Heart left ventricle (tissue), 16 donors: ENCODE results near the gene POU2AF1. TPM values are rescaled to one million over a fixed set of nuclear protein-coding genes. Genes with fewer than 3 reads are reported as not detected.

ENCODE experiments used
- ATAC-seq, 4 donors: fragments of 200-7000 bp; cut with Tn5 transposase; one replicate each; pipeline ENCODE4 v1.9.1; 2020 to 2022; ENCODE audit warnings: moderate library complexity in 4 of 4, mild to moderate bottlenecking in 3 of 4, moderate number of reproducible peaks in 1 of 4
- DNase-seq, 5 donors: peaks; one replicate each; pipeline ENCODE4 v3.0.0-alpha.2; 2020
- H3K27ac ChIP-seq, 12 donors: fragments of 200-600 bp; sonication (generic) in 4 of 12; one replicate each; pipeline versions ENCODE4 v1.5.0 to v1.8.0; 2016 to 2022; ENCODE audit warnings: mild to moderate bottlenecking in 2 of 12
- H3K27me3 ChIP-seq, 9 donors: fragments of 200-600 bp; sonication (generic) in 2 of 9; one replicate each; pipeline versions ENCODE4 v1.5.1 to v1.8.0; 2016 to 2022; ENCODE audit warnings: mild to moderate bottlenecking in 3 of 9
- H3K36me3 ChIP-seq, 9 donors: fragments of 200-600 bp; sonication (generic) in 2 of 9; one replicate each; pipeline versions ENCODE4 v1.5.0 to v1.8.0; 2018 to 2022; ENCODE audit warnings: mild to moderate bottlenecking in 2 of 9
- H3K4me1 ChIP-seq, 12 donors: fragments of 200-600 bp; sonication (generic) in 4 of 12; one replicate each; pipeline versions ENCODE4 v1.5.0 to v1.8.0; 2016 to 2022; ENCODE audit warnings: mild to moderate bottlenecking in 3 of 12
- H3K4me3 ChIP-seq, 12 donors: fragments of 200-600 bp; sonication (generic) in 4 of 12; one replicate each; pipeline versions ENCODE4 v1.5.0 to v1.8.0; 2017 to 2022; ENCODE audit warnings: mild to moderate bottlenecking in 9 of 12, moderate library complexity in 4 of 12
- H3K9me3 ChIP-seq, 12 donors: fragments of 200-600 bp; sonication (generic) in 4 of 12; one replicate each; pipeline versions ENCODE4 v1.5.0 to v1.8.0; 2016 to 2022; ENCODE audit warnings: mild to moderate bottlenecking in 1 of 12
- POLR2A ChIP-seq, 2 donors: fragments of 450-650 bp; IDR thresholded peaks; one replicate each; pipeline ENCODE4 v1.6.1; 2017; ENCODE audit warnings: antibody characterized with exemption in 2 of 2, mild to moderate bottlenecking in 2 of 2, moderate library complexity in 2 of 2
- WGBS, 4 donors: extraction: QIAGEN DNeasy Blood & Tissue Kit in 2 of 4; methylation state at CpG; one replicate each; pipeline versions ENCODE4 v1.1.5 to v1.1.7; 2013 to 2018; 5-methylcytosine and 5-hydroxymethylcytosine counted together
- intact Hi-C, 10 donors: fragments of 100-400 bp; cut with DNase I; formaldehyde crosslinking; loops; one replicate each; pipeline versions ENCODE4 v1.11.1 to v1.14.2; 2022
- polyA plus RNA-seq, 2 donors: library from polyadenylated mRNA; stranded (reverse); fragments of 200-250 nt; gene quantifications; one replicate each; pipeline ENCODE4 v1.2.3, GENCODE V29; 2013
- total RNA-seq, 9 donors: library from RNA; depleted of rRNA in 2 of 9; stranded (reverse); fragments of >200 nt in 2 of 9; fragmentation: NEBNext Ultra II Directional in 3 of 9; extraction: Animal tissue kit (Norgen Biotek cat#: 25700) in 3 of 9; gene quantifications; one replicate each; pipeline versions ENCODE4 v1.1.0 to v1.2.4, GENCODE V29; 2016 to 2023
- TF ChIP-seq, protein P1 (sequence below), 12 donors: fragments of 200-600 bp; sonication (generic) in 4 of 12; IDR thresholded peaks; one replicate each; pipeline versions ENCODE4 v1.5.0 to v1.8.0; 2018 to 2022; ENCODE audit warnings: antibody characterized with exemption in 12 of 12, mild to moderate bottlenecking in 5 of 12
- donor health status: ischemic (EF 13 %, LVEDD 7.1; RV severe dilation, severe dysfunction).
- donor health status: healthy with polysubstance abuse.
- donor health status: DM: no; HTN: yes; CAD: no.
- donor health status: DM: no; HTN: no; CAD: no.
- donor health status: ischemic (EF 25% LVEDD 6.9; RV normal size, moderate dysfunction).
- donor health status: ischemic (EF 25% LVEDD 5.7; RV mildly dilated, moderate dysfunction).
- donor health status: healthy.
- donor health status: DM: yes; HTN: yes; CAD: no.
- donor health status: ischemic (EF 35%, LVEDD 5.7; RV mildly dilated, moderate dysfunction).
- donor health status: nonischemic (EF 11% LVEDD 7.7; RV severe dilation, severe dysfunction).
- donor health status: DM: yes; HTN: yes; CAD: no.
- donor health status: PGD.
- donor health status: ischemic (EF 29% LVEDD 5.4; RV normal size, mild dysfunction).
- donor health status: nonischemic (EF 23%, LVEDD 6.1; RV moderate dilation, normal function).

Gene POU2AF1
- total and polyA plus RNA-seq, 11 donors: 0.07 to 1.3 (median 0.24) TPM; not detected in 7

DNA sequence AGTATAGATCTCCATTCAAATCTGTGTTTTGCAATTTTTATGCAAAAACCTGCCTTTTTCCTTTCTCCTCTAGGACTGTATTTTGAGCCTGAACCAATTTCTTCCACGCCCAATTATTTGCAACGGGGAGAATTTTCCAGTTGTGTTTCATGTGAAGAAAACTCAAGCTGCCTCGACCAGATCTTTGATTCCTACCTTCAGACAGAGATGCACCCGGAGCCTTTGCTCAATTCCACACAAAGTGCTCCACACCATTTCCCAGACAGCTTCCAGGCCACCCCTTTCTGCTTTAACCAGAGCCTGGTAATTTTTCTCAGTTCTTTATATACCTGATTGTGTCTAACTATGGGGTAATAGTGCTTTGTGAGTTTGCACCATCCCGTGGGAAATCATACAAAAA lies 72.8 kb downstream of the POU2AF1 start:
- TF ChIP-seq, protein P1, sequence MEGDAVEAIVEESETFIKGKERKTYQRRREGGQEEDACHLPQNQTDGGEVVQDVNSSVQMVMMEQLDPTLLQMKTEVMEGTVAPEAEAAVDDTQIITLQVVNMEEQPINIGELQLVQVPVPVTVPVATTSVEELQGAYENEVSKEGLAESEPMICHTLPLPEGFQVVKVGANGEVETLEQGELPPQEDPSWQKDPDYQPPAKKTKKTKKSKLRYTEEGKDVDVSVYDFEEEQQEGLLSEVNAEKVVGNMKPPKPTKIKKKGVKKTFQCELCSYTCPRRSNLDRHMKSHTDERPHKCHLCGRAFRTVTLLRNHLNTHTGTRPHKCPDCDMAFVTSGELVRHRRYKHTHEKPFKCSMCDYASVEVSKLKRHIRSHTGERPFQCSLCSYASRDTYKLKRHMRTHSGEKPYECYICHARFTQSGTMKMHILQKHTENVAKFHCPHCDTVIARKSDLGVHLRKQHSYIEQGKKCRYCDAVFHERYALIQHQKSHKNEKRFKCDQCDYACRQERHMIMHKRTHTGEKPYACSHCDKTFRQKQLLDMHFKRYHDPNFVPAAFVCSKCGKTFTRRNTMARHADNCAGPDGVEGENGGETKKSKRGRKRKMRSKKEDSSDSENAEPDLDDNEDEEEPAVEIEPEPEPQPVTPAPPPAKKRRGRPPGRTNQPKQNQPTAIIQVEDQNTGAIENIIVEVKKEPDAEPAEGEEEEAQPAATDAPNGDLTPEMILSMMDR (IDR thresholded peaks at IDR 0.05): no peak
- no peak for TF ChIP-seq POLR2A (IDR thresholded peaks at IDR 0.05)
- 78 to 89% (median 86%) methylated on average over 5 of the region's 5 CpGs for WGBS, 4 donors
- ATAC-seq (no peak), DNase-seq (no peak)
- Histone ChIP-seq H3K36me3 (no peaks in the 10 kb centered on the region), H3K27ac (no peak overlapping the region), H3K4me3 (no peak overlapping the region), H3K27me3 (peaks cover 0 to 17% (median 3%) of the 10 kb centered on the region in 9 donors), H3K4me1 (peaks cover 0 to 4% (median 0%) of the 10 kb centered on the region in 12 donors), H3K9me3 (no peaks in the 10 kb centered on the region)
- intact Hi-C loops: no loop called here

DNA sequence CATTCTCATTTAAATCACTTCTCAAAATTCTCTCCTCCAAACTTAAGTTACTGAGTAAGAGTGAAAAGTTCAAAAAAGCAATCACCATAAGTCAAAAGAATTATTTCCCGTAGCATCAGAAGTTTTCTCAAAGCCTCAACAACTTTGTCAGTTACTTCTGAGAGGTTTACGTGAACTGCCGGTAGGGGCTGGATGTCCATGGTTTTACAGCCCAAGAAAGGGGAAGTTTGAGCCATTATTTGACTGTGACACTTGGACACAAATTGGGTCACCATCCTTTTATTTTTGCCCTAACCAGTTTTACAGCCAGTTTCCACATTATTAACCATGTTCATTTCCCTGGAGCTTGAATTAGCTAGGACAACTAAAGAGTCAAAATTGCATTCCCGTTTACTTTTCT lies 73.2 kb downstream of the POU2AF1 start:
- H3K4me1 ChIP-seq: peaks cover 0 to 4% (median 0%) of the 10 kb centered on the region in 12 donors
- no peak overlapping the region for H3K4me3 ChIP-seq
- ATAC-seq (no peak), DNase-seq (no peak)
- H3K9me3 ChIP-seq: no peaks in the 10 kb centered on the region
- H3K36me3 ChIP-seq: no peaks in the 10 kb centered on the region
- H3K27ac ChIP-seq: no peak overlapping the region
- WGBS, 4 donors: 90 to 94% (median 91%) methylated on average over 4 of the region's 4 CpGs
- TF ChIP-seq, protein P1 (IDR thresholded peaks at IDR 0.05): no peak
- no peak for TF ChIP-seq POLR2A (IDR thresholded peaks at IDR 0.05)
- intact Hi-C loops: no loop called here
- peaks cover 0 to 17% (median 3%) of the 10 kb centered on the region in 9 donors for H3K27me3 ChIP-seq

DNA sequence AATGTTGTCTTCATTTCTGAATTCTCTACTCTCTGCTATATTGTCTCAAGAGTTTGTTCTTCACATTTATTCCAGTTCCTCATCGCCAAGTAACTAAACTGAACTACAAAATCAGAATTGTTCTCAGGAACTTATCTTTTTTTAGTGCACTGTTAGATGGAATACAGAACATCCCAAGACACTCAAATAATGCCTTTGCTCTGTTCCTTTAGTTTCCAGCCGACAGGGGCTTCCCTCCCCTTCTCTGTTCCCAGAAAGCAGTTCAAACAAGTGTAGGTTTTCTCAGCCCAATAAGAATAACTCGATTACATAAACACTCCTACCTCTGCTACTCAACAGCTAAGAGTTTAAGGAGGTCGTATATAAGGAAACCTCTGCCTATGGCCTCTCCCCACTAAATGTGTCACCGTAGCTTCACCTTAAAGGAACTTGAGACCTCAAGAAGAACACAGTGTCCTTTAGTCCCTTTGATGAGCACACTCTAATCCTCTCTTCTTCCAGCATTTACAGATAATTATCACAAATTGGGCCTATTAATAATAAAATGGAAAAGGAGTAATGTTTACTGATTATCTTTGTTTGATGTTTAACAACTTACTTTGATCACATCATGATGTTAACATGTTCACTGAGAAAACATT lies 73.8 kb downstream of the POU2AF1 start:
- H3K4me1 ChIP-seq: peaks cover 0 to 4% (median 0%) of the 10 kb centered on the region in 12 donors
- no peaks in the 10 kb centered on the region for H3K36me3 ChIP-seq
- WGBS, 4 donors: 80 to 85% (median 83%) methylated on average over 5 of the region's 5 CpGs
- H3K9me3 ChIP-seq: no peaks in the 10 kb centered on the region
- intact Hi-C loops: no loop called here
- ATAC-seq: no peak
- peaks cover 0 to 23% (median 3%) of the 10 kb centered on the region in 9 donors for H3K27me3 ChIP-seq
- H3K27ac ChIP-seq: no peak overlapping the region
- H3K4me3 ChIP-seq: no peak overlapping the region
- DNase-seq: no peak
- TF ChIP-seq POLR2A (IDR thresholded peaks at IDR 0.05): no peak

DNA sequence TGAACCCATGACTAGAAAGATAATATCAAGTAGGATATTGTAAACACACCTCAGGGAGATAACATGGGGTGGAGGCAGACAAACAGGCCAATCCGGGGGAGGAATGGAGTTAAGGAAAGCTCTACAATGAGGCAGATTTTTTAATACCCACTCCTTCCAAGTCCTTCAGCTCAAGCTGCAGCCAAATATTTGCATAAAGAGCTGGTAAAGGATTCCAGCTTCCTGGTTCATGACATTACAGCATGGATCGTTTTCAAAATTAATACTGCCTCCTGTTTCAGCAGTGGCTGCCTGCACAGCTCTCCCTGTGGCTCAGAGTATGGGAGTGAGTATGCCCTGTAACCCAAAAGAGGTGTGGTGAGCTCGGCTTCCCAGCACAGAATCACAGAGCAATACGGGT lies 75.6 kb downstream of the POU2AF1 start:
- no peaks in the 10 kb centered on the region for H3K36me3 ChIP-seq
- ATAC-seq: no peak
- DNase-seq: no peak
- intact Hi-C loops: no loop called here
- 49 to 63% (median 58%) methylated on average over 4 of the region's 4 CpGs for WGBS, 4 donors
- no peak overlapping the region for H3K27ac ChIP-seq
- peaks cover 0 to 40% (median 7%) of the 10 kb centered on the region in 9 donors for H3K27me3 ChIP-seq
- H3K4me3 ChIP-seq: no peak overlapping the region
- H3K9me3 ChIP-seq: no peaks in the 10 kb centered on the region
- TF ChIP-seq POLR2A (IDR thresholded peaks at IDR 0.05): no peak
- TF ChIP-seq, protein P1 (IDR thresholded peaks at IDR 0.05): no peak
- peaks cover 0 to 15% (median 4%) of the 10 kb centered on the region in 12 donors for H3K4me1 ChIP-seq

DNA sequence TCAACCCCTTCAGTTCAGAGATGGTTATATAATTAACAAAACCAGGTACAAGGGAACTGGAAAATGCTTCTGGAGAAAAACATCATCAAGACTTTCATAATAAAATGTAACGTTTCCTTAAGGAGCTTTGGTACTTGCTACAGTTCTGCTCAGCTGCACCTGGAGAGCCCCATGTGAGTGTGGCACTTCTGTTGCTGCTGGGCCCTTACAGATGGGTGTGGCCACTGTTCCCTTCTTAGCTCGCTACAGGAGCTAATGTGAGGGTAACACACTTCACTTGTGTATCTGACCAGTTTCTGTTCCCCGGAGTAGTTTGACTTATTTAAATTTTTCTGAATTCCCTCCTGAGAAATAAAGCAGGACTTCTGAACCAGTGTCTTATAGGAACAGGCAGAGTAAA lies 76.8 kb downstream of the POU2AF1 start:
- Histone ChIP-seq H3K4me1 (peaks cover 0 to 17% (median 6%) of the 10 kb centered on the region in 12 donors), H3K9me3 (no peaks in the 10 kb centered on the region), H3K27me3 (peaks cover 0 to 45% (median 7%) of the 10 kb centered on the region in 9 donors), H3K36me3 (no peaks in the 10 kb centered on the region), H3K27ac (no peak overlapping the region), H3K4me3 (no peak overlapping the region)
- TF ChIP-seq, protein P1 (IDR thresholded peaks at IDR 0.05): no peak
- no peak for TF ChIP-seq POLR2A (IDR thresholded peaks at IDR 0.05)
- 62 to 70% (median 66%) methylated on average over 3 of the region's 3 CpGs for WGBS, 4 donors
- DNase-seq (no peak), ATAC-seq (no peak)
- intact Hi-C loops: no loop called here
